Trophoblast cell (in vitro differentiated cells and primary cell): ENCODE measurements around the gene FGGY.

Experiments used
- DNase-seq, 2 donors: peaks; one replicate each; pipeline ENCODE4 v3.0.0-alpha.2; 2016
- H2AFZ ChIP-seq: 2 replicates; pipeline ENCODE4 v1.6.1; 2013; ENCODE audit warnings: low read length, moderate library complexity, mild to moderate bottlenecking; ENCODE audit not compliant: insufficient read depth, poor library complexity
- H2AK5ac ChIP-seq: 2 replicates; pipeline ENCODE4 v1.6.1; 2013; ENCODE audit warnings: mild to moderate bottlenecking, low read length
- H2BK120ac ChIP-seq: 2 replicates; pipeline ENCODE4 v1.6.1; 2013; ENCODE audit warnings: low read length, mild to moderate bottlenecking, moderate library complexity; ENCODE audit not compliant: insufficient read depth, poor library complexity
- H2BK12ac ChIP-seq: 2 replicates; pipeline ENCODE4 v1.6.1; 2013; ENCODE audit warnings: mild to moderate bottlenecking, low read length, moderate library complexity
- H2BK5ac ChIP-seq: 2 replicates; pipeline ENCODE4 v1.6.1; 2013; ENCODE audit warnings: low read length, low read depth, moderate library complexity, mild to moderate bottlenecking; ENCODE audit not compliant: poor library complexity
- H3K14ac ChIP-seq: 2 replicates; pipeline ENCODE4 v1.6.1; 2013; ENCODE audit warnings: mild to moderate bottlenecking, low read length
- H3K18ac ChIP-seq: 2 replicates; pipeline ENCODE4 v1.6.1; 2013; ENCODE audit warnings: mild to moderate bottlenecking, low read length
- H3K23ac ChIP-seq: 2 replicates; pipeline ENCODE4 v1.6.1; 2013; ENCODE audit warnings: low read length
- H3K27ac ChIP-seq: 2 replicates; pipeline ENCODE4 v1.5.1; 2013; ENCODE audit warnings: low read depth, mild to moderate bottlenecking, inconsistent platforms, low read length, moderate library complexity
- H3K27me3 ChIP-seq: 2 replicates; pipeline ENCODE4 v1.6.1; 2013; ENCODE audit warnings: inconsistent platforms, mild to moderate bottlenecking, low read length, moderate library complexity; ENCODE audit not compliant: insufficient read depth
- H3K36me3 ChIP-seq, 2 experiments: 1 replicate in 1 of 2; 2 replicates in 1 of 2; pipeline ENCODE4 v1.6.1; 2013; ENCODE audit warnings: low read length in 2 of 2, mild to moderate bottlenecking in 2 of 2, moderate library complexity in 1 of 2; ENCODE audit not compliant: insufficient read depth in 2 of 2, control insufficient read depth in 1 of 2
- H3K4ac ChIP-seq: 2 replicates; pipeline ENCODE4 v1.6.1; 2013; ENCODE audit warnings: low read depth, mild to moderate bottlenecking, low read length, moderate library complexity
- H3K4me1 ChIP-seq, 2 experiments: 1 replicate in 1 of 2; 2 replicates in 1 of 2; pipeline ENCODE4 v1.6.1; 2013; ENCODE audit warnings: low read length in 2 of 2, mild to moderate bottlenecking in 2 of 2, moderate library complexity in 1 of 2; ENCODE audit not compliant: insufficient read depth in 2 of 2, control insufficient read depth in 1 of 2
- H3K4me2 ChIP-seq: 2 replicates; pipeline ENCODE4 v1.6.1; 2013; ENCODE audit warnings: inconsistent platforms, mild to moderate bottlenecking, low read length, moderate library complexity
- H3K4me3 ChIP-seq: 2 replicates; pipeline ENCODE4 v1.5.1; 2013; ENCODE audit warnings: mild to moderate bottlenecking, low read depth, low read length, inconsistent platforms
- H3K79me1 ChIP-seq: one replicate; pipeline ENCODE4 v1.6.1; 2013; ENCODE audit warnings: low read length
- H3K79me2 ChIP-seq: 2 replicates; pipeline ENCODE4 v1.6.1; 2013; ENCODE audit warnings: low read length, mild to moderate bottlenecking; ENCODE audit not compliant: control insufficient read depth, insufficient read depth, poor library complexity
- H3K9ac ChIP-seq: 2 replicates; pipeline ENCODE4 v1.6.1; 2013; ENCODE audit warnings: mild to moderate bottlenecking, low read length
- H3K9me3 ChIP-seq: 2 replicates; pipeline ENCODE4 v1.6.1; 2013; ENCODE audit warnings: low read depth, mild to moderate bottlenecking, control low read depth, inconsistent platforms, low read length; ENCODE audit not compliant: insufficient read depth
- H4K12ac ChIP-seq: 2 replicates; pipeline ENCODE4 v1.6.1; 2013; ENCODE audit warnings: low read depth, mild to moderate bottlenecking, low read length, moderate library complexity
- H4K8ac ChIP-seq: 2 replicates; pipeline ENCODE4 v1.6.1; 2013; ENCODE audit warnings: low read depth, mild to moderate bottlenecking, low read length, moderate library complexity
- H4K91ac ChIP-seq: one replicate; pipeline ENCODE4 v1.6.1; 2013; ENCODE audit warnings: low read depth, mild to moderate bottlenecking, low read length, moderate library complexity
- WGBS: extraction: QIAGEN DNeasy Blood & Tissue Kit; methylation state at CpG from one replicate; pipeline ENCODE4 v1.1.7; 2013; ENCODE audit warnings: missing lambda C conversion rate; ENCODE audit not compliant: insufficient read length, insufficient coverage; ENCODE audit errors: extremely low coverage; 5-methylcytosine and 5-hydroxymethylcytosine counted together

FGGY gene

GRCh38 chr1:59499273-59499942 is 202.5 kb downstream of the FGGY start:
- Histone ChIP-seq H3K9ac (no peak overlapping the region), H3K27me3 (no peaks in the 10 kb centered on the region), H3K14ac (no peak overlapping the region), H4K91ac (no peak overlapping the region), H2AK5ac (no peak overlapping the region), H2BK12ac (no peak overlapping the region), H2AFZ (no peak overlapping the region), H3K27ac (no peak overlapping the region), H4K12ac (no peak overlapping the region), H2BK120ac (no peak overlapping the region), H3K18ac (no peak overlapping the region), H3K79me2 (no peaks in the 10 kb centered on the region), H3K4me2 (no peak overlapping the region), H3K4me1 (peaks cover 0 to 4% of the 10 kb centered on the region in 2 experiments), H3K79me1 (no peaks in the 10 kb centered on the region), H3K9me3 (no peaks in the 10 kb centered on the region), H3K23ac (no peak overlapping the region), H2BK5ac (no peak overlapping the region), H4K8ac (no peak overlapping the region), H3K4ac (no peak overlapping the region), H3K4me3 (no peak overlapping the region), H3K36me3 (no peaks in the 10 kb centered on the region)
- DNase-seq, result peak in 1 of 2 donors; percentile 30
- no CpG with 5 or more reads among the region's 5 CpGs for WGBS

DNA sequence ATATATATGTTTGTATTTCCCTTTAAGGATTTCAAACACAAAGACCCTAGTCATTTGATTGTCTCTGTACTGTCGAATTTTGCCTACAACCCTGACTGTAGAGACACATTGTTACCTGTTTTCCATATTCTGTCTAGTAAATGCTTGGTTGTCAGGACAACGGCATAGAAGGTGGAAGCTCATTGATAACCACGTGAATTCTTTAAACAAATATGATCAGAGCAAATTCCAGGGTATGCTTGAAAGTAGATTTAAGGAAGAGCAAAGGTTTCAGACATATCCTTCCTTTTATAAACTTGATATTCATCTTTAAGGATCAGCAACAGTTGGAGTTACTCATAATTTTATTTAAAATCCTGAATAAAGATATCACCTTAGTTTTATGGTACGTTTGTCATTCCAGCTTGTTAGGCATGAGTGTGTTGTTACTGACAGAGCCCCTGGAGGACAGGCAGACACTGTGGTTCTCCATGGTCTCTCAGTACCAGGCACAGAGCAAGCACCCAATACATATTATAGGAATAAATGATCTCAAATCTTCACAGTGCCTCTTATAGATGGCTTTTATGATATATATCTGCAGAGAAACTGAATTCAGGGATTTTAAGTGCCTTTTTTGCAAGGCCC is 203.2 kb downstream of the FGGY start:
- Histone ChIP-seq H3K18ac (no peak overlapping the region), H3K4me3 (no peak overlapping the region), H2AK5ac (no peak overlapping the region), H3K79me2 (no peaks in the 10 kb centered on the region), H3K9ac (no peak overlapping the region), H4K91ac (no peak overlapping the region), H3K79me1 (no peaks in the 10 kb centered on the region), H4K12ac (no peak overlapping the region), H3K27me3 (no peaks in the 10 kb centered on the region), H3K4ac (no peak overlapping the region), H2BK120ac (no peak overlapping the region), H3K27ac (no peak overlapping the region), H2BK5ac (no peak overlapping the region), H4K8ac (no peak overlapping the region), H3K9me3 (no peaks in the 10 kb centered on the region), H3K23ac (no peak overlapping the region), H2BK12ac (peak overlapping the region; percentile 76), H3K4me2 (no peak overlapping the region), H3K4me1 (peaks cover 0 to 4% of the 10 kb centered on the region in 2 experiments), H3K14ac (no peak overlapping the region), H2AFZ (no peak overlapping the region), H3K36me3 (no peaks in the 10 kb centered on the region)
- WGBS, result no CpG with 5 or more reads among the region's 4 CpGs
- peak in 1 of 2 donors; percentile 45 for DNase-seq

- no peak overlapping the region for H3K14ac ChIP-seq
- no peak overlapping the region for H4K12ac ChIP-seq
- H2BK5ac ChIP-seq, result no peak overlapping the region
- H3K4me3 ChIP-seq, result no peak overlapping the region
- no peak overlapping the region for H2AK5ac ChIP-seq
- H3K9me3 ChIP-seq, result no peaks in the 10 kb centered on the region
- H3K27me3 ChIP-seq, result no peaks in the 10 kb centered on the region
- H4K91ac ChIP-seq, result no peak overlapping the region
- H3K36me3 ChIP-seq, result no peaks in the 10 kb centered on the region
- no peak overlapping the region for H2AFZ ChIP-seq
- H2BK120ac ChIP-seq, result no peak overlapping the region
- H3K23ac ChIP-seq, result no peak overlapping the region
- no peak overlapping the region for H3K27ac ChIP-seq
- no peak overlapping the region for H3K18ac ChIP-seq
- H3K79me2 ChIP-seq, result no peaks in the 10 kb centered on the region
- H3K79me1 ChIP-seq, result peaks cover 3% of the 10 kb centered on the region
- peaks cover 2 to 4% of the 10 kb centered on the region in 2 experiments for H3K4me1 ChIP-seq
- no peak for DNase-seq
- H3K9ac ChIP-seq, result no peak overlapping the region
- no peak overlapping the region for H4K8ac ChIP-seq
- WGBS, result no CpG with 5 or more reads among the region's 4 CpGs
- no peak overlapping the region for H2BK12ac ChIP-seq
- H3K4ac ChIP-seq, result no peak overlapping the region
- no peak overlapping the region for H3K4me2 ChIP-seq
Observed at GRCh38 chr1:59500950-59501742, 204.3 kb downstream of the FGGY start.

DNA sequence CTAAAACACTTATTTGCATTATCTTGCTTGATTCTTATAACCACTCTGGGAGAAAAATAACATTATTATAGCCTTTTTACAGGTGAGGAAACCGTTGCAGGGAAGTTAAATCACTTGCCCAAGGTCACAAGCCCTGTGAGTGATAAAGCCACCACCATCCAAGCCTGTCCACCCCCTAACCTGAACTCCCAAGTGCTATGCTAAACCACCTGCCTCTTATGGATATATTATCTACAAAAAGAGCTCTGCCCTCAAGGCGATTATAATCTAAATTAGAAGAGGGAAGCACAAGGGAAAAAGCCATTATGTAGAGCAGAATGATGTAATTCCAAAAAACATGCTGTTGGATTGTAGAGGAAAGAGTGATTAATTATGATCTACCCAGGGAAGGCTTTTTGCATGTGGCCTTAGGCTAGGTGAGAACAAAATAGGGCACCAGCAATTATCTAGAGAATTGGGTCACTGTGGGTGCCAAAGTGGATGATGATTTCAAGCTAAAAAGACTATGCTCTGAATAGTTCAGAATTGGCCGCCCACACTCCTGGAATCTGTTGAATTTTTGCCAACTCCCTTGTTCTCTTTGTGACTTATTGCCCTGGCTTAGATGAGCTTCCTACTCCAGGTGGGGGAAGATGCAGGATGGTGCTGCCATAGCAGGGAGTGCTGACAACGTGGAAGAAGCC is 205.3 kb downstream of the FGGY start:
- Histone ChIP-seq H2BK5ac (no peak overlapping the region), H3K4me1 (peaks cover 2 to 4% of the 10 kb centered on the region in 2 experiments)
- WGBS, result no CpG with 5 or more reads among the region's 4 CpGs

More for the DNA sequence above, 205.3 kb downstream of the FGGY start:
- Histone ChIP-seq H4K12ac (no peak overlapping the region), H3K27me3 (no peaks in the 10 kb centered on the region), H2AFZ (no peak overlapping the region), H2BK12ac (peak overlapping the region; percentile 73), H3K27ac (no peak overlapping the region), H3K23ac (no peak overlapping the region), H3K36me3 (no peaks in the 10 kb centered on the region), H2BK120ac (no peak overlapping the region), H3K79me2 (no peaks in the 10 kb centered on the region), H3K9ac (no peak overlapping the region), H4K8ac (no peak overlapping the region), H3K4me2 (no peak overlapping the region), H3K4me3 (no peak overlapping the region), H2AK5ac (no peak overlapping the region), H3K4ac (no peak overlapping the region), H3K9me3 (no peaks in the 10 kb centered on the region), H4K91ac (no peak overlapping the region), H3K14ac (no peak overlapping the region), H3K79me1 (peaks cover 3% of the 10 kb centered on the region), H3K18ac (no peak overlapping the region)
- no peak for DNase-seq
